Natural killer cell (primary cell): Measurements from ENCODE around the gene MAF. TPM values are rescaled to one million over a fixed set of nuclear protein-coding genes. Genes with fewer than 3 reads are reported as not detected.

Experiments
- ATAC-seq, 3 donors: fragments of 150-1000 bp in 2 of 3; fragments of 200-7000 bp in 1 of 3; cut with Tn5 transposase; 1 replicate in 1 of 3; 2 replicates in 2 of 3; pipeline ENCODE4 v1.10.0; 2021; ENCODE audit warnings: mild to moderate bottlenecking in 2 of 3, moderate library complexity in 2 of 3
- DNase-seq, 2 donors: peaks; one replicate each; pipeline versions ENCODE4 v3.0.0 to v3.0.0-alpha.2; 2013 to 2021; ENCODE audit warnings: mixed read lengths in 1 of 2
- H3K27ac ChIP-seq: one replicate; pipeline ENCODE4 v1.5.1; 2013; ENCODE audit warnings: mild to moderate bottlenecking, low read length
- H3K27me3 ChIP-seq: one replicate; pipeline ENCODE4 v1.6.1; 2013; ENCODE audit warnings: low read length; ENCODE audit not compliant: control insufficient read depth, insufficient read depth
- H3K36me3 ChIP-seq: one replicate; pipeline ENCODE4 v1.6.1; 2013; ENCODE audit warnings: low read length; ENCODE audit not compliant: control insufficient read depth, insufficient read depth
- H3K4me1 ChIP-seq: one replicate; pipeline ENCODE4 v1.6.1; 2013; ENCODE audit warnings: low read length; ENCODE audit not compliant: control insufficient read depth, insufficient read depth
- H3K4me3 ChIP-seq: one replicate; pipeline ENCODE4 v1.5.1; 2013; ENCODE audit warnings: low read length
- H3K9me3 ChIP-seq: one replicate; pipeline ENCODE4 v1.6.1; 2013; ENCODE audit warnings: low read length; ENCODE audit not compliant: control insufficient read depth, insufficient read depth
- H3K27ac Mint-ChIP-seq, 2 donors: one replicate each; pipeline ENCODE4 v1.8.0; 2022; ENCODE audit warnings: mild to moderate bottlenecking in 2 of 2, mixed read lengths in 2 of 2, moderate library complexity in 1 of 2
- H3K27me3 Mint-ChIP-seq, 2 donors: one replicate each; pipeline ENCODE4 v1.8.0; 2022; ENCODE audit warnings: low read depth in 2 of 2, mixed read lengths in 2 of 2
- H3K36me3 Mint-ChIP-seq: one replicate; pipeline ENCODE4 v1.8.0; 2022; ENCODE audit warnings: mixed read lengths
- H3K4me1 Mint-ChIP-seq, 2 donors: one replicate each; pipeline ENCODE4 v1.8.0; 2022; ENCODE audit warnings: mixed read lengths in 2 of 2
- H3K4me3 Mint-ChIP-seq: one replicate; pipeline ENCODE4 v1.8.0; 2022; ENCODE audit warnings: mild to moderate bottlenecking, moderate library complexity, mixed read lengths
- H3K9me3 Mint-ChIP-seq, 2 donors: one replicate each; pipeline ENCODE4 v1.8.0; 2022; ENCODE audit warnings: mixed read lengths in 2 of 2
- WGBS: methylation state at CpG from one replicate; pipeline ENCODE4 v1.1.7; 2013; ENCODE audit warnings: missing lambda C conversion rate; ENCODE audit not compliant: insufficient coverage; 5-methylcytosine and 5-hydroxymethylcytosine counted together
- intact Hi-C: fragments of 100-400 bp; cut with micrococcal nuclease; formaldehyde crosslinking; loops from one replicate; pipeline ENCODE4 v1.14.2; 2022
- total RNA-seq, 4 donors: library from RNA; stranded (reverse); fragments of 120-200 nt in 1 of 4; gene quantifications; one replicate each; pipeline versions ENCODE4 v1.2.3 to v1.2.4, GENCODE V29; 2013 to 2022
- TF ChIP-seq, protein P1 (sequence below): fragments of 200-600 bp; IDR thresholded peaks from one replicate; pipeline ENCODE4 v1.8.0; 2022; ENCODE audit warnings: antibody characterized with exemption

The MAF gene
- total RNA-seq, 3 donors from 2014 or later (not counting 1 experiment from before 2014, with no cell fraction given), result 24.0 to 50.1 (median 27.1) TPM

DNA sequence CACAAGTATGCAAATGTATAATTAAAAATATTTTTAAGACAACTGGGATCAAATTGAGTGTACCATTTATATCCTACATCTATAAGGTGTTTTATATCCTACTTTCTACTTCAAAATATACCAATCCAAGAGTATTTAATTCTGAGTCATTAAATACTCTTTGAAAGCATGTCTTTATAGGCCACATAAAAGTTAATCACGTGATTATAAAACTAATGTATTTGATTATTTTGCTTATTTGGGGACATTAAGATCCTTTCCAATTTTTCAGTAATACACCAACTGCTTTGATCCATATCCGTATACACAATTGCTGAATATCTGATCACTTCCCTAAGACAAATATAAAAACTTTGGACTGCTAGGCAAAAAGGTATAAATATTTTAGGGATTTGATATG lies 26.6 kb upstream of the MAF start:
- H3K27ac Mint-ChIP-seq, result no peak overlapping the region
- ATAC-seq (no peak), DNase-seq (no peak)
- H3K4me1 Mint-ChIP-seq, result peaks cover 17 to 21% of the 10 kb centered on the region in 2 donors
- TF ChIP-seq, protein P1, sequence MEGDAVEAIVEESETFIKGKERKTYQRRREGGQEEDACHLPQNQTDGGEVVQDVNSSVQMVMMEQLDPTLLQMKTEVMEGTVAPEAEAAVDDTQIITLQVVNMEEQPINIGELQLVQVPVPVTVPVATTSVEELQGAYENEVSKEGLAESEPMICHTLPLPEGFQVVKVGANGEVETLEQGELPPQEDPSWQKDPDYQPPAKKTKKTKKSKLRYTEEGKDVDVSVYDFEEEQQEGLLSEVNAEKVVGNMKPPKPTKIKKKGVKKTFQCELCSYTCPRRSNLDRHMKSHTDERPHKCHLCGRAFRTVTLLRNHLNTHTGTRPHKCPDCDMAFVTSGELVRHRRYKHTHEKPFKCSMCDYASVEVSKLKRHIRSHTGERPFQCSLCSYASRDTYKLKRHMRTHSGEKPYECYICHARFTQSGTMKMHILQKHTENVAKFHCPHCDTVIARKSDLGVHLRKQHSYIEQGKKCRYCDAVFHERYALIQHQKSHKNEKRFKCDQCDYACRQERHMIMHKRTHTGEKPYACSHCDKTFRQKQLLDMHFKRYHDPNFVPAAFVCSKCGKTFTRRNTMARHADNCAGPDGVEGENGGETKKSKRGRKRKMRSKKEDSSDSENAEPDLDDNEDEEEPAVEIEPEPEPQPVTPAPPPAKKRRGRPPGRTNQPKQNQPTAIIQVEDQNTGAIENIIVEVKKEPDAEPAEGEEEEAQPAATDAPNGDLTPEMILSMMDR, result no peak
- peaks cover 10 to 12% of the 10 kb centered on the region in 2 donors for H3K27me3 Mint-ChIP-seq
- H3K9me3 ChIP-seq, result no peaks in the 10 kb centered on the region
- H3K4me3 Mint-ChIP-seq, result no peak overlapping the region
- intact Hi-C loops, result no loop called here
- H3K4me1 ChIP-seq, result peaks cover 14% of the 10 kb centered on the region
- no peak overlapping the region for H3K27ac ChIP-seq
- no peaks in the 10 kb centered on the region for H3K27me3 ChIP-seq
- no peaks in the 10 kb centered on the region for H3K36me3 ChIP-seq
- WGBS, result no CpG with 5 or more reads among the region's 2 CpGs
- no peaks in the 10 kb centered on the region for H3K36me3 Mint-ChIP-seq
- H3K4me3 ChIP-seq, result no peak overlapping the region
- no peaks in the 10 kb centered on the region for H3K9me3 Mint-ChIP-seq

DNA sequence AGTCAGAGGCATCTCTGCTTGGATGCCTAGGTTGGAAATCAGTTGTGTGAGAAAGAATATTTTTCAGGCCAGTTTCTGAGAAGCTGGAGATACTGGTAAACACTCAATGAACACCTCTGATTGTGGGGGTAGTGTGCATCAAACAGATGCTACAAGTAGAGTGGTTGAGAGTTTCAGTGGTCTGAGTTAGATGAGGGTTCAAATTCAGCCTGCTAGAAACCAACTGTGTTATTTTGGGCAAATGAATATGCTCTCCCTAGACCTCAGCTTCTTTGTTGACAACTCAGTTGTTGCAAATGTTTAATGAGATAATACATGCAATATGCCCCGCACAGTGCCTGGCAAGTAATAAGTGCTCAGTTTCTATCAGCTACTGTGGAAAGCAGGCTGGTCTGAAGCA lies 25.2 kb upstream of the MAF start:
- Histone ChIP-seq H3K9me3 (no peaks in the 10 kb centered on the region), H3K27ac (no peak overlapping the region), H3K4me3 (no peak overlapping the region), H3K4me1 (peaks cover 14% of the 10 kb centered on the region), H3K36me3 (no peaks in the 10 kb centered on the region), H3K27me3 (no peaks in the 10 kb centered on the region)
- peaks cover 22 to 25% of the 10 kb centered on the region in 2 donors for H3K4me1 Mint-ChIP-seq
- ATAC-seq (no peak), DNase-seq (no peak)
- 94% methylated on average over 1 of the region's 1 CpG for WGBS
- no peaks in the 10 kb centered on the region for H3K9me3 Mint-ChIP-seq
- no peak overlapping the region for H3K27ac Mint-ChIP-seq
- H3K36me3 Mint-ChIP-seq, result no peaks in the 10 kb centered on the region
- H3K4me3 Mint-ChIP-seq, result no peak overlapping the region
- TF ChIP-seq, protein P1, result no peak
- intact Hi-C loops, result no loop called here
- H3K27me3 Mint-ChIP-seq, result peaks cover 10 to 12% of the 10 kb centered on the region in 2 donors

DNA sequence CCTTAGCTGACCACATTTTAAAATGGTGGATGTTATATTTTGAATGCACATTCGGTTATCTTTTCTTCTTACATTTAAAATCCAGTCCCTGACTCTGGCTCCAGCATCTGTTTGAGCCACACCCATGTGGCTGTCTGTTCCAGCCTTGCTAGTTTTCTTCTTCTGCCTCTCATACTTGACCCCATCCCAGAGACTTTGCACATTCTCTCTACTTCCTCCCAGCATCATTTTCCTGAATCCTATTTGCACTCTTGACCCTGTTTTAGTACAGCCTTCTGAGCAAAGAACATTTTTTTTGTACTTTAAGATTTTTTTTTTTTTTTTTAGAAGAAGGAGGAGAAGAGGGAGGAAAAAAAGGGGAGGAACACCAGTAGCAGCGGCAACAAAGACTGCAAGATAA lies 23.3 kb upstream of the MAF start:
- no peaks in the 10 kb centered on the region for H3K9me3 ChIP-seq
- H3K4me1 Mint-ChIP-seq, result peaks cover 22 to 28% of the 10 kb centered on the region in 2 donors
- H3K4me1 ChIP-seq, result peaks cover 12% of the 10 kb centered on the region
- H3K27ac Mint-ChIP-seq, result no peak overlapping the region
- no peak for DNase-seq
- intact Hi-C loops, result no loop called here
- no peaks in the 10 kb centered on the region for H3K9me3 Mint-ChIP-seq
- H3K4me3 Mint-ChIP-seq, result no peak overlapping the region
- no peak for ATAC-seq
- WGBS, result 94% methylated on average over 2 of the region's 2 CpGs
- no peak overlapping the region for H3K27ac ChIP-seq
- TF ChIP-seq, protein P1, result no peak
- H3K4me3 ChIP-seq, result no peak overlapping the region
- no peaks in the 10 kb centered on the region for H3K36me3 Mint-ChIP-seq
- peaks cover 10 to 12% of the 10 kb centered on the region in 2 donors for H3K27me3 Mint-ChIP-seq
- no peaks in the 10 kb centered on the region for H3K36me3 ChIP-seq
- H3K27me3 ChIP-seq, result no peaks in the 10 kb centered on the region

DNA sequence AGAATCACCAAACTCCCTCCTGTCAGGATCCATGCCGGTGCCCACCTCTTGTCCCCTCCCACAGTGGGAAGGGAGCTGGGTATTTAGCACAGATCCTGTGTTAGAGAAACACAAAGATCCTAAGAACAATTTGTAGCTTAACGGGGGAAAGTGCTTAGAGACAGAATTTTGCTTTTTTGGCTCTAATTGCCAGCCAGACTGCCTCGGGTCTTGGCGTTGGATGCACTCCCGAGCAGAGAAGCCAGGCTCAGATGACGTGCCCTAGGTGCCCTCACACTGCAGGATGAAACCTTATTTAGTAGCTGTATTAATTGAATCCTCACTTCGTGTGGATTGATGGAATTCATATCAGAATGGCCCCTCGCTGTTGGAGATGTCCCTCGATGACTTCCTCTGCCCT lies 22.5 kb upstream of the MAF start:
- Histone ChIP-seq H3K4me3 (no peak overlapping the region), H3K27me3 (no peaks in the 10 kb centered on the region), H3K36me3 (no peaks in the 10 kb centered on the region), H3K4me1 (peaks cover 10% of the 10 kb centered on the region), H3K9me3 (no peaks in the 10 kb centered on the region), H3K27ac (no peak overlapping the region)
- DNase-seq (no peak), ATAC-seq (no peak)
- TF ChIP-seq, protein P1, result no peak
- intact Hi-C loops, result no loop called here
- Mint-ChIP-seq H3K27ac (no peak overlapping the region), H3K9me3 (no peaks in the 10 kb centered on the region), H3K4me3 (no peak overlapping the region), H3K27me3 (peaks cover 10 to 12% of the 10 kb centered on the region in 2 donors), H3K4me1 (peaks cover 20 to 28% of the 10 kb centered on the region in 2 donors), H3K36me3 (no peaks in the 10 kb centered on the region)
- 87% methylated on average over 8 of the region's 9 CpGs for WGBS
